ENCODE data around the gene OPN4.
A peak's percentile ranks its signal among the peaks of the same experiment; 100 is the strongest.
"Not testable (repeated sequence)": the region's sequence is repeated elsewhere in the genome, so short reads cannot be mapped to it uniquely, and the experiment has no call there.

OPN4 gene, protein sequence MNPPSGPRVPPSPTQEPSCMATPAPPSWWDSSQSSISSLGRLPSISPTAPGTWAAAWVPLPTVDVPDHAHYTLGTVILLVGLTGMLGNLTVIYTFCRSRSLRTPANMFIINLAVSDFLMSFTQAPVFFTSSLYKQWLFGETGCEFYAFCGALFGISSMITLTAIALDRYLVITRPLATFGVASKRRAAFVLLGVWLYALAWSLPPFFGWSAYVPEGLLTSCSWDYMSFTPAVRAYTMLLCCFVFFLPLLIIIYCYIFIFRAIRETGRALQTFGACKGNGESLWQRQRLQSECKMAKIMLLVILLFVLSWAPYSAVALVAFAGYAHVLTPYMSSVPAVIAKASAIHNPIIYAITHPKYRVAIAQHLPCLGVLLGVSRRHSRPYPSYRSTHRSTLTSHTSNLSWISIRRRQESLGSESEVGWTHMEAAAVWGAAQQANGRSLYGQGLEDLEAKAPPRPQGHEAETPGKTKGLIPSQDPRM

DNA sequence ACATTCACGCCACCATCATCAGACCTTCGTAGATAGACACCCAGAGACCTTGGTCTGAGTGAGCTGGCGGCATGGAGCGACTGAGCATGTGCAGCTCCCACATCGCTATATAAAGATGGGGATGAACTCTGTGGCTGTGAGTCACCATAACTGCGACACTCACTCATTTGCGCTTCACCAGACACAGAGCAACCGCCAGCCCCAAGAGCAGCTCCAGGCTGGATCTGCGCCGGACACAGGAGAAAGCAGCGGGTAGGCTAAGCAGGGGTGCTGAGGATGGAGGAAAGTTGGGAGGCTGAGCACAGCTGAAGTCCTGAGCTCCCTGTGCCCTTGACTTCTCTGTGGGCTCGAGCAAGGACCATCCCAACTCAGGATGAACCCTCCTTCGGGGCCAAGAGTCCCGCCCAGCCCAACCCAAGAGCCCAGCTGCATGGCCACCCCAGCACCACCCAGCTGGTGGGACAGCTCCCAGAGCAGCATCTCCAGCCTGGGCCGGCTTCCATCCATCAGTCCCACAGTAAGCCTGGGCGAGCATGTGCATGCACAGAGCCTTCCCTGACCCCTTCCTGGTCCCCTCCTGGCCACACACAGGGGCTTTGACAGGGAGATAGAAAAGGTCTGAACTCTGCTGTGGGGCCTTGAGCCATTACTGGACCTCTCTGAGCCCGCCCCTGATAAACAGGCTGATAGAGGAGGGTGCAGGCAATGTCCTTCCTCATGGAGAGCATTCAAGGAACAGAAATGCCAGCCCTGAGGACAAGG, at the start of gene OPN4:
Gene OPN4, plus strand, starts transcription at position 137 of the 762 bp plus-strand sequence. Its CDS starts 237 bp downstream, at position 374.
- Histone ChIP-seq H3K4me1 (ENCODE audit: insufficient read depth, low read length) (peaks cover 4% of the 10 kb centered on the region; the same call in 1 of the 2 replicates), H3K36me3 (ENCODE audit: insufficient read depth, low read length) (no peaks in the 10 kb centered on the region), H3K9ac (ENCODE audit: low read depth, low read length) (no peak within 1 kb of the TSS), H3K9me3 (ENCODE audit: control insufficient read depth, insufficient read depth, low read length) (no peaks in the 10 kb centered on the region)

DNA sequence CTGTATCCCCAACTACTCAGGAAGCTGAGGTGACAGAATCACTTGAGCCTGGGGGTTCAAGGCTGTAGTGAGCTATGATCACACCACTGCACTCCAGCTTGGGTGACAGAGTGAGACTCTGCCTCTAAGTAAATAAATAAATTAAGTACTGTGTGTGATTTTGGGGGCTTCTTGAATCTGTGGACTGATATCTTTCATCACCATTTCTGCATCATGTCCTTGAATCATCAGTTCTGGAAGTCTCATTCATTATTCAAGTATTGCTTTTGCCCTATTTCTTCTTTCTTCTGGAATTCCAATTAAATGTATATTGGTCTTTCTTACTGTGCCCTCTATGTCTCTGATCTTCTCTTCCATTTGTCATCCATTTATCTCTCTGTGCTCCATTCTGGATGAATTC, 46.7 kb upstream of the OPN4 start:
- Histone ChIP-seq H3K9me3 (ENCODE audit: control insufficient read depth, insufficient read depth, low read length) (no peaks in the 10 kb centered on the region), H3K4me1 (ENCODE audit: insufficient read depth, low read length) (no peaks in the 10 kb centered on the region), H3K36me3 (ENCODE audit: insufficient read depth, low read length) (no peaks in the 10 kb centered on the region; the same call in 1 of the 2 replicates), H3K9ac (ENCODE audit: low read depth, low read length) (no peak overlapping the region)

DNA sequence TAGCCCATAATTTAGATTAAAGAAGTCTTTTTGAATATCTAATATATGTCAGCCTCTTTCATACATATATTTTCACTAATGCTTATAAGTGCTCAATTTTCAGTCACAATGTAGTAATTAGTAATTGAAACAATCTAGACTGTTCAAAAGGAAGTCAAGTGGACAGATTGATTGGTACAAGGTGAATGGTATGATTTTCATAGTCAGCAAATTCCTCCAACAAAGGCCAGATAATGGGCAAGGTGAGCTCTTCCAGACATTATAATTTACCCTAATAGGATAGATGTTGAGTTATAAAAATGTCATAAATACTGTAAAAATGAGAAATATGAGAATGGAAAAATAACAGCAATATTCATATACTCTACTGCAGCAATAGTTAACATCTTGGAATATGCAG, 44.4 kb upstream of the OPN4 start:
- no peaks in the 10 kb centered on the region for H3K4me1 ChIP-seq (ENCODE audit: insufficient read depth, low read length)
- H3K36me3 ChIP-seq (ENCODE audit: insufficient read depth, low read length): no peaks in the 10 kb centered on the region; the same call in 1 of the 2 replicates
- H3K9me3 ChIP-seq (ENCODE audit: control insufficient read depth, insufficient read depth, low read length): no peaks in the 10 kb centered on the region

DNA sequence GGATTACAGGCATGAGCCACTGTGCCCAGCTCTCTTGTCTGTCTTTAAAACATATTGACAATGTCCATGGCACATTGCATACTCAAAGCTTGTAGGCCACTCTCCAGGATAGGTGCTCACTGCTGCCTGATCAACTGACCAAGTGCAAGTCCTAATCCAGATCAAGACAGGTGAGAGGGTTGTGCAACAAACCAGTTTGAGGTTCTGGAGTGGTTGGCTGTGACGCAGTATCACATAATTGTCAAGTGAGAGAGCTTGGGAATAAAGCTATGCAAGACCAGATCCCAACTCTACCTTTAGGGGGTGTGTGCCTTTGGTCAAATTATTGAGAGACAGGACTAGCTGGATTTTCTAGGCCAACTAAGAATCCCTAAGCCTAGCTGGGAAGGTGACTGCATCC, 43.0 kb upstream of the OPN4 start:
- Histone ChIP-seq H3K9me3 (ENCODE audit: control insufficient read depth, insufficient read depth, low read length) (no peaks in the 10 kb centered on the region; the same call in 1 of the 2 replicates), H3K4me1 (ENCODE audit: insufficient read depth, low read length) (no peaks in the 10 kb centered on the region), H3K9ac (ENCODE audit: low read depth, low read length) (no peak overlapping the region), H3K36me3 (ENCODE audit: insufficient read depth, low read length) (no peaks in the 10 kb centered on the region; the same call in 1 of the 2 replicates)

More for the DNA sequence above, 44.4 kb upstream of the OPN4 start:
- H3K9ac ChIP-seq (ENCODE audit: low read depth, low read length): no peak overlapping the region

DNA sequence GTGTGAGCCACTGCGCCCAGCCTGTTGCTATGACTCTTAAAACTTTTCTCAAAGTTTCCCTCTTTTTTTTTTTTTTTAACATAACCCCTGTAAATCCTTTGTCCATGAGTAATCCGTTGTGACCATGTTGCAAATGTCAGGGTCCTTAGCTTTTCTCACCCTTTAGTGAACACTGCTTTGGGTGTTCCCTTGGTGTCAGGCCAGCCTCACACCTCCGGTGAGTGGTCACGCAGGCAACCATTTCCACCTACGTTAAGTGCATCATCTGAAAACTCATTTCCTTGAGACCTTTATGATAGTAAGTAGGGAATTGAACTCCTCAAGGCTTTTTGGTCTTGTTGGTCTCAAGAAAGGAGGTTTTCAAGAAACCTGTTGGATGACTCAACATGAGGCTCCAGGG, 41.3 kb upstream of the OPN4 start:
- no peaks in the 10 kb centered on the region for H3K4me1 ChIP-seq (ENCODE audit: insufficient read depth, low read length)
- no peaks in the 10 kb centered on the region; the same call in 1 of the 2 replicates for H3K36me3 ChIP-seq (ENCODE audit: insufficient read depth, low read length)
- no peak overlapping the region for H3K9ac ChIP-seq (ENCODE audit: low read depth, low read length)
- no peaks in the 10 kb centered on the region; the same call in 1 of the 2 replicates for H3K9me3 ChIP-seq (ENCODE audit: control insufficient read depth, insufficient read depth, low read length)

DNA sequence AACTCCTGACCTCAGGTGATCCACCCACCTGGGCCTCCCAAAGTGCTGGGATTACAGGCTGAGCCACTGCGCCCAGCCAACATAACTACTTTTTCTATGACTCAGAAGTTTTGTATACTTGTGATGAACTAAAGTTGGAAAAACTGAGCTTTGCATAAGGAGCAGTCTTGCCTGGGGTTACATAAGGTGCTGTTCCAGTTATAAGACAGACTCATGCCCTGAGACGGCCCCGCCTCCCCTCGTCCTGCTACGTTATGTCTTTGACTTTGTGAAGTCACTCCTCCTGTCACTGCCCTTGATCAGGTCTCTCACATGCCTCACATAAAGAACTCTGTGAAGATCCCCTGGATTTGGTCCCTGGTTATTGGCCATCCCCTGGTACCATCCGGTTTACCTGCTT, 40.4 kb upstream of the OPN4 start:
- Histone ChIP-seq H3K9me3 (ENCODE audit: control insufficient read depth, insufficient read depth, low read length) (no peaks in the 10 kb centered on the region; the same call in 1 of the 2 replicates), H3K36me3 (ENCODE audit: insufficient read depth, low read length) (no peaks in the 10 kb centered on the region), H3K9ac (ENCODE audit: low read depth, low read length) (no peak overlapping the region), H3K4me1 (ENCODE audit: insufficient read depth, low read length) (no peaks in the 10 kb centered on the region)

DNA sequence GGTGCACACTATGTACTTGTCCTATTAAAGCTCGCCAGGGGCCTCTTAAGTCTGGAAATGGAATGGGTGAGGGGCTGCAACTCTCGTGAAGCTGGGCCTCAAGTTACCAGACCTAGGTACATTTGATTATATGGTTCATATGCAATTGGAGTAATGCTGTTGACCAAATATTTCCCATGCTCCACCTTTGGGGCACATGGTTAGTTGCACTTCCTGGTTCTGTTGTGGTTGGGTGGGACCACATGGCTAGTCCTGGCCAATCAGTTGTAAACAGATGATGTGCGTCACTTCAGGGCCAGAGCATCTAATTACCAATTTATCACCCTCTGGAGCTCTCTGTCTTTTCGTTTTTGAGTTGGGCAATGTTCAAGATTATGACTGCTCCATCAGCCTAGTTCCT, 39.5 kb upstream of the OPN4 start:
- Histone ChIP-seq H3K9ac (ENCODE audit: low read depth, low read length) (no peak overlapping the region), H3K36me3 (ENCODE audit: insufficient read depth, low read length) (no peaks in the 10 kb centered on the region), H3K4me1 (ENCODE audit: insufficient read depth, low read length) (no peaks in the 10 kb centered on the region), H3K9me3 (ENCODE audit: control insufficient read depth, insufficient read depth, low read length) (no peaks in the 10 kb centered on the region; the same call in 1 of the 2 replicates)

DNA sequence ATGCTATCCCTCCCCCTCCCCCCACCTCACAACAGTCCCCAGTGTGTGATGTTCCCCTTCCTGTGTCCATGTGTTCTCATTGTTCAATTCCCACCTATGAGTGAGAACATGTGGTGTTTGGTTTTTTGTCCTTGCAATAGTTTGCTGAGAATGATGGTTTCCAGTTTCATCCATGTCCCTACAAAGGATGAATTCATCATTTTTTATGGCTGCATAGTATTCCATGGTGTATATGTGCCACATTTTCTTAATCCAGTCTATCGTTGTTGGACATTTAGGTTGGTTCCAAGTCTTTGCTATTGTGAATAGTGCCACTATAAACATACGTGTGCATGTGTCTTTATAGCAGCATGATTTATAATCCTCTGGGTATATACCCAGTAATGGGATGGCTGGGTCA, 37.1 kb upstream of the OPN4 start:
- not testable (repeated sequence) for H3K9me3 ChIP-seq (ENCODE audit: control insufficient read depth, insufficient read depth, low read length); H3K9ac ChIP-seq (ENCODE audit: low read depth, low read length); H3K4me1 ChIP-seq (ENCODE audit: insufficient read depth, low read length); H3K36me3 ChIP-seq (ENCODE audit: insufficient read depth, low read length)

DNA sequence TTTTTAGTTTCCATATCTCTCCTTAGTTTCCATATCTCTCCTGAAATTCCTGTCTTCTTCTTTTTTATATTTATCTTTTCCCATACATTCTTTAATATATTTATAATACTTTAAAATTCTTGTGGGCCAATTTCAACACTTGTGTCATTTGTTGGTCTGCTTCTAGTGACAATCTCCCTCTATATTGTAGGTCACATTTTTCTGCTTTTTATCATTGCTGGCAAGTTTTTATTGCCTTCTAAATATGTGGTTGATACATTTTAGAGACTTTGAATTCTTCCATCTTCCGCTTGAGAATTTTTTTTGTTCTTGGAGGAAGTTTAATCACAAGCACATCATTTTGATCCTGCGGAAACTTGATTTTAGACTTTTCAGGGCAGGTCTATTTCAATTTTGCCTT, 26.0 kb upstream of the OPN4 start:
- no peaks in the 10 kb centered on the region for H3K9me3 ChIP-seq (ENCODE audit: control insufficient read depth, insufficient read depth, low read length)

DNA sequence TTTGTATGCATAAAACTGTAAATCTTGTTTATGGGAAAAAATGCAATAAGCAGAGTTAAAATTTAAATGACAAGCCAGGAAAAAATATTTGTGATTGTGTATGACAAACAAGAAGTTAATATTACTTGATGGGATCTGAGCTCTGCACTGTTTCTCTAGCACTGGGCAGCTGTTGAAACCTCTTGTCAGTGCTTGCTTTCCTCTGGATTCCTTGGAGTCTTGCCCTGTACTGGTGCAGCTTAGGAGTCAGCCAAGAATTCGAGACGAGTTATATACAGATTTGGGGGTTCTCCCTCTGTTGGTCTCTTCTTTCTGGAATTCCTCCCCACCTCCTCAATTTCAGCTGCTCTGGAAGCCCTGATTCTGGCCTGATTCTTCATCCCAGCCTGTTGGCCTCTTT, 24.3 kb upstream of the OPN4 start:
- Histone ChIP-seq H3K36me3 (ENCODE audit: insufficient read depth, low read length) (no peaks in the 10 kb centered on the region), H3K4me1 (ENCODE audit: insufficient read depth, low read length) (no peaks in the 10 kb centered on the region; the same call in 1 of the 2 replicates), H3K9me3 (ENCODE audit: control insufficient read depth, insufficient read depth, low read length) (no peaks in the 10 kb centered on the region), H3K9ac (ENCODE audit: low read depth, low read length) (no peak overlapping the region)

More for the DNA sequence above, 26.0 kb upstream of the OPN4 start:
- H3K9ac ChIP-seq (ENCODE audit: low read depth, low read length): no peak overlapping the region
- H3K36me3 ChIP-seq (ENCODE audit: insufficient read depth, low read length): no peaks in the 10 kb centered on the region
- no peaks in the 10 kb centered on the region; the same call in 1 of the 2 replicates for H3K4me1 ChIP-seq (ENCODE audit: insufficient read depth, low read length)

DNA sequence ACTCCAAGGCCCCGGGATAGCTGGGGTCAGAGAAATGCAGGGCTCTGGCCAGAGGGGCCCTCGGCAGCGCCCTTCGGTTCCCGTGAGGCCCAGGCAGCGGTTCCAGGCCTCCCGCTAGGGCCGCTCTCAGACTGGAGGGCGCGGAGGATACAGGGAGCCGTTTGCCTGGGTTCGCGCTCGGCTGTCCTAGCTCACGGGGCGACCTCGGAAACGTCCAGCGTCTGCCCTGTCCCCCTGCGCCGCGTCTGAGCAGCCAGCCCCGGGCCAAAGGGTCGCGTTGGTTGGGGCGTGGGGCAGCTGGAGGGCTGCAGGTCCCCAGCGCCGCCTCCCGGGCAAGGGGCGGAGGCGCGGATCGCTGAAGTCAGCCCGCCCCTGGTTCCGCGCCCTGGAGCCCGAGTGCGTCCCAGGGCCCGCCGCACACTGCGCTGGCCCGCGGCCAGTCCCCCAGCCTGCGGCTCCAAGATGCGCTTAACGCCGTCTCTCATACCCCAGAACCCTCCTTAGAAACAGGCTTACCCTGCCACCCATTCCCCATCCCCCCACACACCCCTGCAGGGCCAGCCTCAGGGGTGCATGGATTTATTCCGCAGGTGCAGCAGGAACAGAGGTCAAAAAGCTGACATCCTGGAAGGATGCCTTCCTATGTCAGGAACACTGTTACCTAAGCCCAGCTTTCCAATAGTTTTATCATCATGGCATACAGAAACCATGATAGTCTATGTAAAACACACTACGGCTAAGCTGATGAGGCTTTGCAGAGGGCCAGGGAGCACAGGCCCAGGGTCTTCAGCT, 22.1 kb upstream of the OPN4 start:
- Histone ChIP-seq H3K4me1 (ENCODE audit: insufficient read depth, low read length) (no peaks in the 10 kb centered on the region; the same call in 1 of the 2 replicates), H3K9me3 (ENCODE audit: control insufficient read depth, insufficient read depth, low read length) (no peaks in the 10 kb centered on the region), H3K36me3 (ENCODE audit: insufficient read depth, low read length) (no peaks in the 10 kb centered on the region), H3K9ac (ENCODE audit: low read depth, low read length) (peak overlapping the region; percentile 54; the same call in 1 of the 2 replicates)

DNA sequence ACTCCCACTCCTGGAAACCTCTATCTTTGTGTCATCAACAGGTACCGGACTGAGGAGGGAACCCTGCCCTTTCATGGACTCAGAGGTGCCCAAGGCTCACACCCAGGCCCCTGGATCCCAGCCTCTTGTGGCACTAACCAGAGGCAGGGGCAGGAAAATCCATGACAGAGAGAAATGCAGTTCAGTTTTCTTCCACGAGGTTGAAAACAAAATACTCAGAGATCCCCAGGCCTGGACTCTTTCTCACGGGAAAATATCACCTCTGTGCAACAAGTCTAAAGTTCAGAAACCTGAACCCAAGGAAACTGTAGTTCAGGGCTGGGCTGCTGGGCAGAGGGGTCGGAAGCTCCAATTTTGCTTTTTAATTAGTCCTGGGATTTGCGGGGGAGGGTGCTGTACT, 21.4 kb upstream of the OPN4 start:
- Histone ChIP-seq H3K4me1 (ENCODE audit: insufficient read depth, low read length) (no peaks in the 10 kb centered on the region; the same call in 1 of the 2 replicates), H3K9ac (ENCODE audit: low read depth, low read length) (no peak overlapping the region), H3K36me3 (ENCODE audit: insufficient read depth, low read length) (no peaks in the 10 kb centered on the region), H3K9me3 (ENCODE audit: control insufficient read depth, insufficient read depth, low read length) (no peaks in the 10 kb centered on the region)

DNA sequence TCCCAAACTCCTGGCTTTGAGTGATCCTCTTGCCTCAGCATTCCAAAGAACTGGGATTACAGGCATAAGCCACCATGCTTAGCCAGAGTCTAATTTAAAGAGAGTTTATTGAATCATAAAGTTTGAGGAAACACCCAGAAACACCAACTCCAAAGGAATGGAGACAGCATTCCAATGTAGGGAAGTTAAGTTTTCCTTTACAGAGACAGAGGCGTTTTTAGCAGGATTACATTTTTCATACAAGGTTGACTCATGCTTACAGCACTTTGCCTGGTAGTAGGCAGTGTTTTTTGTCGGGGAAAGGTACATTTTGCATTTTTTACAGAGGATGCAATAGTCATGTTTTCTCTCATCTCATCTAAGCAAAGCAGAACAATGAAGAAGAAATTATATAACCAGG, 18.9 kb upstream of the OPN4 start:
- H3K9ac ChIP-seq (ENCODE audit: low read depth, low read length): no peak overlapping the region
- no peaks in the 10 kb centered on the region for H3K36me3 ChIP-seq (ENCODE audit: insufficient read depth, low read length)
- no peaks in the 10 kb centered on the region for H3K9me3 ChIP-seq (ENCODE audit: control insufficient read depth, insufficient read depth, low read length)
- no peaks in the 10 kb centered on the region; the same call in 1 of the 2 replicates for H3K4me1 ChIP-seq (ENCODE audit: insufficient read depth, low read length)

DNA sequence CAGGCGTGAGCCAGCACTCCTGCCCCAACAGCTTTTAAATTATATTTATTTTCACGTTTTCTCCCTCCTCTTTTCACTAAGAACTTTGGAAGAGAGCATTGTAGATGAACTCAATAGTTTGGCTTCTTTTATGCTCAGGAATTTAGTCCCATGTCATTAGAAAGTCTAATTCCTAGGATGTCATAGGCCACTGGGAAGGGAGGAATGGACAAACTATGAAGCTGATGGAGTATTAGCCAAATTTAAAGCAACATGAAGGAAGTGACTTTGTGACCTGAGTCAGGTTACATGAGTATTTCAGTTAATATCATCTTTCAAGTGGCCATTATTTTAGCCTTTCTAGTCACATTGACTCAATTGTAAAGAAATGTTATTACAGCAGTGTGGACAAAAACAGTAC, 18.0 kb upstream of the OPN4 start:
- H3K4me1 ChIP-seq (ENCODE audit: insufficient read depth, low read length): no peaks in the 10 kb centered on the region; the same call in 1 of the 2 replicates
- no peaks in the 10 kb centered on the region for H3K9me3 ChIP-seq (ENCODE audit: control insufficient read depth, insufficient read depth, low read length)
- H3K36me3 ChIP-seq (ENCODE audit: insufficient read depth, low read length): no peaks in the 10 kb centered on the region
- no peak overlapping the region for H3K9ac ChIP-seq (ENCODE audit: low read depth, low read length)
